Hepatocyte (in vitro differentiated cells): ENCODE results near the gene KRT84.

Experiments
- EZH2 ChIP-seq: fragments of 200-600 bp; sonication (generic); IDR thresholded peaks from 2 replicates; pipeline ENCODE4 v1.6.1; 2016; ENCODE audit warnings: antibody characterized with exemption, mild to moderate bottlenecking, borderline replicate concordance
- TF ChIP-seq, protein P1 (sequence below): fragments of 200-600 bp; sonication (generic); IDR thresholded peaks from 2 replicates; pipeline ENCODE4 v1.5.1; 2016; ENCODE audit warnings: antibody characterized with exemption, mild to moderate bottlenecking; ENCODE audit not compliant: poor library complexity

DNA sequence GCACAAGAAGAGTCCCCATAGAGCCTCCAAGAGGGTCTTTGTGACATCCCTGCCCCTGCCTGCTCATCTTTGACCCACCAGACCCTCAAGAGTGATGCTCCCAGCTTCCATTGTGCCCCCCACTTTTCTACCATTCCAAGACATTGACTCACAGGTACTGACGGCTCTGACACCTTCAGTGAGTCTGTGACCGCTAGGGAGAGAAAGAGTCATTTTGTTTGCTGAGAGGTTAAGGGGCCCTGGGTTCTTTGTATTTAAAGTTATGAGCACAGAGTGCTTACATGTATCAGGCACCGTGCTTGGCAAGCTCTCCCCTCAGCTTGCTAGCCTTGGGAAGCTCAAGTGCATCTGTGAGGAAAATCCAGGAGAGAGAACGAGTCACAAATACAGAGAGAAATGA, 27.8 kb upstream of the KRT84 start:
- TF ChIP-seq, protein P1, sequence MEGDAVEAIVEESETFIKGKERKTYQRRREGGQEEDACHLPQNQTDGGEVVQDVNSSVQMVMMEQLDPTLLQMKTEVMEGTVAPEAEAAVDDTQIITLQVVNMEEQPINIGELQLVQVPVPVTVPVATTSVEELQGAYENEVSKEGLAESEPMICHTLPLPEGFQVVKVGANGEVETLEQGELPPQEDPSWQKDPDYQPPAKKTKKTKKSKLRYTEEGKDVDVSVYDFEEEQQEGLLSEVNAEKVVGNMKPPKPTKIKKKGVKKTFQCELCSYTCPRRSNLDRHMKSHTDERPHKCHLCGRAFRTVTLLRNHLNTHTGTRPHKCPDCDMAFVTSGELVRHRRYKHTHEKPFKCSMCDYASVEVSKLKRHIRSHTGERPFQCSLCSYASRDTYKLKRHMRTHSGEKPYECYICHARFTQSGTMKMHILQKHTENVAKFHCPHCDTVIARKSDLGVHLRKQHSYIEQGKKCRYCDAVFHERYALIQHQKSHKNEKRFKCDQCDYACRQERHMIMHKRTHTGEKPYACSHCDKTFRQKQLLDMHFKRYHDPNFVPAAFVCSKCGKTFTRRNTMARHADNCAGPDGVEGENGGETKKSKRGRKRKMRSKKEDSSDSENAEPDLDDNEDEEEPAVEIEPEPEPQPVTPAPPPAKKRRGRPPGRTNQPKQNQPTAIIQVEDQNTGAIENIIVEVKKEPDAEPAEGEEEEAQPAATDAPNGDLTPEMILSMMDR = no peak
- TF ChIP-seq EZH2 = no peak
